Measurements from ENCODE around the gene FGL2. TPM values are rescaled to one million over a fixed set of nuclear protein-coding genes. Genes with fewer than 3 reads are reported as not detected.

FGL2 gene
- total RNA-seq, 6 experiments from 2014 or later = 3.4 to 19.3 (median 7.5) TPM

- TF ChIP-seq, protein P1, sequence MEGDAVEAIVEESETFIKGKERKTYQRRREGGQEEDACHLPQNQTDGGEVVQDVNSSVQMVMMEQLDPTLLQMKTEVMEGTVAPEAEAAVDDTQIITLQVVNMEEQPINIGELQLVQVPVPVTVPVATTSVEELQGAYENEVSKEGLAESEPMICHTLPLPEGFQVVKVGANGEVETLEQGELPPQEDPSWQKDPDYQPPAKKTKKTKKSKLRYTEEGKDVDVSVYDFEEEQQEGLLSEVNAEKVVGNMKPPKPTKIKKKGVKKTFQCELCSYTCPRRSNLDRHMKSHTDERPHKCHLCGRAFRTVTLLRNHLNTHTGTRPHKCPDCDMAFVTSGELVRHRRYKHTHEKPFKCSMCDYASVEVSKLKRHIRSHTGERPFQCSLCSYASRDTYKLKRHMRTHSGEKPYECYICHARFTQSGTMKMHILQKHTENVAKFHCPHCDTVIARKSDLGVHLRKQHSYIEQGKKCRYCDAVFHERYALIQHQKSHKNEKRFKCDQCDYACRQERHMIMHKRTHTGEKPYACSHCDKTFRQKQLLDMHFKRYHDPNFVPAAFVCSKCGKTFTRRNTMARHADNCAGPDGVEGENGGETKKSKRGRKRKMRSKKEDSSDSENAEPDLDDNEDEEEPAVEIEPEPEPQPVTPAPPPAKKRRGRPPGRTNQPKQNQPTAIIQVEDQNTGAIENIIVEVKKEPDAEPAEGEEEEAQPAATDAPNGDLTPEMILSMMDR (IDR thresholded peaks at IDR 0.05) = no peak
- no peak for TF ChIP-seq POLR2A (IDR thresholded peaks at IDR 0.05)
- Histone ChIP-seq H3K27ac (no peak overlapping the region), H3K9me3 (no peaks in the 10 kb centered on the region), H3K36me3 (no peaks in the 10 kb centered on the region), H3K4me1 (no peaks in the 10 kb centered on the region), H3K27me3 (no peaks in the 10 kb centered on the region), H3K4me3 (no peak overlapping the region)
- intact Hi-C loops (cut with DNase I) = no loop called here
- ATAC-seq (no peak), DNase-seq (no peak)
- WGBS (ENCODE audit: insufficient coverage, low coverage, low lambda C conversion rate, missing lambda C conversion rate) = 66% methylated on average over 2 of the region's 2 CpGs
These were observed 13.8 kb downstream of the FGL2 start for GRCh38 chr7:77185866-77186265.

GRCh38 chr7:77184990-77185389, 14.6 kb downstream of the FGL2 start:
- no peak for ATAC-seq
- no peak for DNase-seq
- Histone ChIP-seq H3K4me1 (no peaks in the 10 kb centered on the region), H3K4me3 (no peak overlapping the region), H3K36me3 (no peaks in the 10 kb centered on the region), H3K27me3 (no peaks in the 10 kb centered on the region), H3K27ac (no peak overlapping the region), H3K9me3 (no peaks in the 10 kb centered on the region)
- intact Hi-C loops (cut with DNase I) = no loop called here
- no peak for TF ChIP-seq POLR2A (IDR thresholded peaks at IDR 0.05)
- TF ChIP-seq, protein P1 (IDR thresholded peaks at IDR 0.05) = no peak
- 70% methylated on average over 3 of the region's 3 CpGs for WGBS (ENCODE audit: insufficient coverage, low coverage, low lambda C conversion rate, missing lambda C conversion rate)

GRCh38 chr7:77184463-77184862, 15.2 kb downstream of the FGL2 start:
- Histone ChIP-seq H3K9me3 (no peaks in the 10 kb centered on the region), H3K4me3 (no peak overlapping the region), H3K27me3 (no peaks in the 10 kb centered on the region), H3K27ac (no peak overlapping the region), H3K4me1 (no peaks in the 10 kb centered on the region), H3K36me3 (no peaks in the 10 kb centered on the region)
- ATAC-seq (no peak), DNase-seq (no peak)
- TF ChIP-seq, protein P1 (IDR thresholded peaks at IDR 0.05) = no peak
- TF ChIP-seq POLR2A (IDR thresholded peaks at IDR 0.05) = no peak
- intact Hi-C loops (cut with DNase I) = no loop called here

DNA sequence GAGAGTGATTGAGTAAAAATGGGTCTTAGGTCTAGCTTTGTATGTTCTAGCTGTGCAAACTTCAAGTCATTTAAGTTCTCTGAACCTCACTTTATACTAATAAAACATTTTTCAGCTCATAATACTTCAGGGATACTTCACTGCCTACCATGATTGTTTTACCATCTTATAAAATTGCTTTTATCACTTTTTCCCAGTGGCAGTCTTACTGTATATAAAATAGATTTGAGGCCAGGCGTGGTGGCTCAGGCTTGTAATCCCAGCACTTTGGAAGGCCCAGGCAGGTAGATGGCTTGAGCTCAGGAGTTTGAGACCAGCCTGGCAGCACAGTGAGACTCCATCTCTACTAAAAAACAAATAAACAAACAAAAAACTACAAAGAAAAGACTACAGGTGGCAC, 17.4 kb downstream of the FGL2 start:
- intact Hi-C loops (cut with DNase I) = no loop called here
- no peaks in the 10 kb centered on the region for H3K9me3 ChIP-seq
- TF ChIP-seq POLR2A (IDR thresholded peaks at IDR 0.05) = no peak
- TF ChIP-seq, protein P1 (IDR thresholded peaks at IDR 0.05) = no peak
- no peaks in the 10 kb centered on the region for H3K36me3 ChIP-seq
- ATAC-seq = no peak
- H3K27ac ChIP-seq = no peak overlapping the region
- H3K4me1 ChIP-seq = peaks cover 0 to 5% (median 0%) of the 10 kb centered on the region in 4 donors
- no peak overlapping the region for H3K4me3 ChIP-seq
- DNase-seq = no peak
- 100% methylated on average over 1 of the region's 1 CpG for WGBS (ENCODE audit: insufficient coverage, low coverage, low lambda C conversion rate, missing lambda C conversion rate)
- H3K27me3 ChIP-seq = no peaks in the 10 kb centered on the region

DNA sequence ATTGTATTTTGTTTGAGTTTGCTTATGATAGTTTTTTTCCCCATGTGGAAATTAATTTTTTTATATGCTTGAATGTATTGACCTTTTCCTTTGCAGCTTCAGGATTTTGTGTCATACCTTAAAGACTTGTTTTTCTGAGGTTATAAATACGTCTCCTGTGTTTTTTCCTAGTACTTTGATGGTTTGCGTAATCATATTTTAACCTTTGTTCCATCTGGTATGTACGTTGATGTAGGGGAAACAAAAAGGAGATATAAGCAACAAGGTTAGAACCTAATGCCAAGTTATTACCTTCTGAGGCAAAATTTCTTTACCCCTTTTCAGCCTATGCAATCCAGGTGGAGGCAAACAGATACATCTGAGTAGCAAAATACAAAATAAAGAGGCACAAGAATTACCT, 17.9 kb downstream of the FGL2 start:
- DNase-seq = no peak

More for the DNA sequence above, 17.9 kb downstream of the FGL2 start:
- no peaks in the 10 kb centered on the region for H3K27me3 ChIP-seq
- intact Hi-C loops (cut with DNase I) = no loop called here
- no peak overlapping the region for H3K4me3 ChIP-seq
- 62% methylated on average over 3 of the region's 3 CpGs for WGBS (ENCODE audit: insufficient coverage, low coverage, low lambda C conversion rate, missing lambda C conversion rate)
- H3K9me3 ChIP-seq = no peaks in the 10 kb centered on the region
- ATAC-seq = no peak
- no peak overlapping the region for H3K27ac ChIP-seq
- H3K4me1 ChIP-seq = peaks cover 0 to 5% (median 0%) of the 10 kb centered on the region in 4 donors
- TF ChIP-seq POLR2A (IDR thresholded peaks at IDR 0.05) = no peak
- TF ChIP-seq, protein P1 (IDR thresholded peaks at IDR 0.05) = no peak
- H3K36me3 ChIP-seq = no peaks in the 10 kb centered on the region

Measured in right lobe of liver (tissue), 6 donors.